GM12801 (cell line): ENCODE data around the gene UBL4B.

Experiments
- TF ChIP-seq, protein P1 (sequence below): IDR thresholded peaks from one replicate; pipeline ENCODE4 v1.5.1; 2011; ENCODE audit warnings: control low read depth; ENCODE audit not compliant: insufficient read length; ENCODE audit errors: extremely low read depth

Gene UBL4B

DNA sequence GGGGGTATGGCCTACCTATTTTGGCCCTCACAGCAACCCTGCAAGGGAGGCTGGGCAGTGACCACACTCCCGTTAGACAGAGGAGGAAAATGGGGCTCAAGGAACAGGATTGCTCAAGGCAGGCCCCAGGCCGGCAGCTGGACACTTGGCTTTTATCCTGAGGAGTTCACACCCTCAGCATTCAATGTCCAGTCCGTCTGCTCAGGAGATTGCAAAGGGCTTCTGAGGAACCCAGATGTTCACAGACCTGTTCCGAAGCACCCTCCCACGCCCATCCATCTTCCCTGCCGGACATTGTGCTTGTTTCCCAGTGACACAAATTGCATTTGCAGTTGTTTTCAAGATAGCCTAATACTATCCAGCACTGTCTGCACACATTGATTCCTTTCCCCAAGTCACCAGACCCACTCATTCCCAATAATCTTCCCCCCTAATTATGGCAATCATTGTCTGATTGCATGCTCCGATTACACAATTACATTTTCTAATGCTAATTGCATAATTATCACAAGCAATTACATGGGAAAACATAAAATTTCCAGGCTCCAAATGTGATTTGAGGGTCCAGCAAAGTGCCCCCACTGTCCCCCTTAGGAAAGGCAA lies 4.3 kb upstream of the UBL4B start:
- TF ChIP-seq, protein P1, sequence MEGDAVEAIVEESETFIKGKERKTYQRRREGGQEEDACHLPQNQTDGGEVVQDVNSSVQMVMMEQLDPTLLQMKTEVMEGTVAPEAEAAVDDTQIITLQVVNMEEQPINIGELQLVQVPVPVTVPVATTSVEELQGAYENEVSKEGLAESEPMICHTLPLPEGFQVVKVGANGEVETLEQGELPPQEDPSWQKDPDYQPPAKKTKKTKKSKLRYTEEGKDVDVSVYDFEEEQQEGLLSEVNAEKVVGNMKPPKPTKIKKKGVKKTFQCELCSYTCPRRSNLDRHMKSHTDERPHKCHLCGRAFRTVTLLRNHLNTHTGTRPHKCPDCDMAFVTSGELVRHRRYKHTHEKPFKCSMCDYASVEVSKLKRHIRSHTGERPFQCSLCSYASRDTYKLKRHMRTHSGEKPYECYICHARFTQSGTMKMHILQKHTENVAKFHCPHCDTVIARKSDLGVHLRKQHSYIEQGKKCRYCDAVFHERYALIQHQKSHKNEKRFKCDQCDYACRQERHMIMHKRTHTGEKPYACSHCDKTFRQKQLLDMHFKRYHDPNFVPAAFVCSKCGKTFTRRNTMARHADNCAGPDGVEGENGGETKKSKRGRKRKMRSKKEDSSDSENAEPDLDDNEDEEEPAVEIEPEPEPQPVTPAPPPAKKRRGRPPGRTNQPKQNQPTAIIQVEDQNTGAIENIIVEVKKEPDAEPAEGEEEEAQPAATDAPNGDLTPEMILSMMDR, result no peak

DNA sequence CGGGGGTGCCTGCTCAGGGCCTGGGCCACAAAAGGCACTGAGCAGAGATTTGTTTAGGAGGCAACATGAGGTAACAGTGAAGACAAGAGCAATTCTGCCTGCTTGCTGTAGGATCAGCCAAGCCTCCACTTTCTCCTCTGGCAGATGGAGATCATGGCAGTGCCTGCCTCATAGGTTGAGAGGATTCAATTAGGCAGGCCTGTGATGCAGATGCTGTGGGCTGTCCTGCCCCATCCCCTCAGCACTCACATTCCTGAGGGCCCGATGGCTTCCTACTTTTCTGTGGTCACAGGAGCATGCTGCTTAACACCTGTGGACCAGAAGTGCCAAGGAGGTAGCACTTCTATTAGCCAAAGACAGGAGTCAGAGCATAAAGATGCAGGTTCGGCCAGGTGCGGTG lies 1.2 kb upstream of the UBL4B start:
- TF ChIP-seq, protein P1, result no peak

DNA sequence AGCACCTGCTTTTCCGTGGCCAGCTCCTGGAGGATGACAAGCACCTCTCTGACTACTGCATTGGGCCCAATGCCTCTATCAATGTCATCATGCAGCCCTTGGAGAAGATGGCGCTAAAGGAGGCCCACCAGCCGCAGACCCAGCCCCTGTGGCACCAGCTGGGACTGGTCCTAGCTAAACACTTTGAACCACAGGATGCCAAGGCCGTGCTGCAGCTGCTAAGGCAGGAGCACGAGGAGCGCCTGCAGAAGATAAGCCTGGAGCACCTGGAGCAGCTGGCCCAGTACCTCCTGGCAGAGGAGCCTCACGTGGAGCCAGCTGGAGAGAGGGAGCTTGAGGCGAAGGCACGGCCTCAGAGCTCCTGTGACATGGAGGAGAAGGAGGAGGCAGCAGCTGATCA lies 413 bp downstream of the UBL4B start:
- TF ChIP-seq, protein P1, result no peak

DNA sequence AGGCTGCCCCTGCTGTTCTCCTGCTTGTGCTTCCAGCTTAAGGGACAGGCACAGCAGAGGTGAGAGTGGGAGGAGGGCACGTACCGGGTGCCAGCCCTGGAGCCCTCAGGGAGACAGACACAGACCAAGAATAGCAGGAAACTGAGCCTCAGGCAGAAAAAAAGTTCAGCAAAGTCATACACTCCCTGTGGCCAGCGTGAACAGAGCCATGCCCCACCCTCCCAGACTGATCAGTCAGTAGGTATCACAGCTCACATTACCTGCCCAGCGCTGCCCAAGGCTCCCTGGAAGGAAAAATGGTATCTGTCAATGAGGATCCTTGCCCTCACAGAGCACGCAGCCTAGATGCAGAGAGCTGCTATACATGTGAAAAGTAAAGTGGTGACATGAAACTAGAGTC lies 1.3 kb downstream of the UBL4B start:
- TF ChIP-seq, protein P1, result no peak

DNA sequence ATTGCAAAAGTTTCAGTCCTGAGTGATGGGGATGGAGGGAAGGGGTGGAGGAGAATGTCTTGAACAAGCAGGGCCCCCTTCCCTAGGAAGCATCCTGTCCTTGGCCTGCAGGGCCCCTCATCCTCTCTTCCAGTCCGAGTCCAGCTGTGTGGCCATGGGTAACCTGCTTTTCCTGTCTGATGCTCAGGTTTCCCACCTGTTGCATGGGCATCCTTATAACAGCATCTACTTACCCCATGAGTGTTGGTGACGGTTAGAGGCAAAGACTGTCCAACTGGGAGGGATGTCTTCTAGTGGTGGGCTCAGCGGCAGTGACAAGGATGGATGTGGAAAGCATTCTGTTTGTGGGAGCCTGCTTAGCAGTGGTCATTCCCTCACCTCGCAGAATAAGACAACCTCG lies 1.9 kb downstream of the UBL4B start:
- TF ChIP-seq, protein P1, result no peak

DNA sequence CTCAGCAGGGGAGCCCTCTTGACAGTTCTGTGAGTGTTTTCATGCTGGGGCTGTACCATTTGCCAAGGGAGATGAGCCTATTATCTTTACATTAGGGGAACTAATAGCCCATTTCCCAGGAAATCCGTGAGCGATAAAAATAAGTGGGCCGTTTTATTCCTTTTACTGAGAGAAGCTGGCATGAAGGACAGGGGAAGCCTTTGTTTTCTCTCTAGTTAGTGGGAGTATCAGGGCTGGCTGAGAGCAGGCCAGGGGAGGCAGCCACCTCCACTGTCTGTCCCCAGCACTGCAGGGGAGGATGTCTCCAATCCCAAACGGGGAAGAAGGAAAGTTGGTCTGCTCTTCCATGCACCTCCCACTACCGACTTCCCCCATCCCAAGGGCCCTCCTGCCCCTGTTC lies 2.5 kb downstream of the UBL4B start:
- TF ChIP-seq, protein P1, result no peak

DNA sequence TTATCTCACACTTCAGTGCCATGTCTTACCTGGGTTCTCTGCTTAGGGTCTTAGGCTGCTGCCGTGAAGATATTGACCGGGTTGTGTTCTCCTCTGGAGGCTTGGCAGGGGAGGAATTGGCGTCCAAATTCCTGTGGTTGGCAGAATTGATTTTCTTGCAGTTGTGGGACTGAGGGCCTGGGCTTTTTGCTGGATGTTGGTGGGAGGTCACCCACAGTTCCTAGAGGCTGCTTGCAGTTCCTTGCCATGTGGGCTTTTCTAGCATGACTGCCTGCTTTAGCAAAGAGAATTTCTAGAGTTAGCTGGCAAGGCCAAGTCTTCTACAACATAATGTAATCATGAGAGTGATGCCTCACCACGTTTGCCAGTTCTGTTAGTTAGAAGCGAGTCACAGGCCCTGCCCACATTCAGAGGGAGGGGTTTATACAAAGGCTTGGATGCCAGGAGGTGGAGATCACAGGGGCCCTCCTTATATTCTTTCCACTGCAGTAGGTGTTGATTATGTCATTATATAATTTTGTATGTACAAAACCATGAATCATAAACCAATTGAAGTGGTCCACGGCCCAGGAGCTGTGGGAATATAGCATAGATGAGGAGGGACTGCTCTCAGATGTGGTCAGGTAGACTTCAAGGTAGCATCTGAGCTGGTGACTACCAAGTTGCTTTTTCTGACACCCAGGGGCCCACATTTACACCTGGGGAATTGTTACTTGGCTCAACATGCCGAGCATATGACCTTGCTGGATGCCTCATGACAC lies 6.6 kb downstream of the UBL4B start:
- TF ChIP-seq, protein P1, result no peak
